Measurements from ENCODE around the gene FGGY.

The FGGY gene

DNA sequence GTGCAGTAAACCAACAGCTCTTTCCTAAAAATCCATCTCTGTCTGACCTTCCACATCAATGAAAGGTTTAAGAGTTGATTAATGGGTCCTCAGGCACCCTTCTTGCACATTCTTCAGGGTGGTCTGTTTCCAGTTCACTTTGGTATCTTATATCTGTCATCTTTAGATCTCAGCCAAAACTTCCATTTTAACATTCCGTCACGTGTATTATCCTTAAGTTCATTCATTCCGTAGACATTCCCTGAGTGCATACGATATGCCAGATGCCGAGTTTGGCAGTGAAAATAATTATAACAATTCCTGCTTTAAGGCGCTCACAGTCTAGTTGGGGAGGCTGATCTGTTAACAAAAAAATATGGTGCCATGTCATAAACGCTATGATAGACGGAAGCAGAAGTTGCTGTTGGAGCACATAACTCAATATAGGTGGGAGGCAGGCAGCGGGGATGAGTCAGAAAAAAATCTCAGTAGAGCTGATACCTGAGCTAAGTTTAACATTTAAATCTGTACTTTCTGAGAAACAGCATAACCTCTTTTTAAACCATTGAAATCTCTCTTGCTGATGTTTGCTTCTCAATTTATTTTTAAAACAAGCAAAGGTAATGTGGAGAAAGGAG, 458.3 kb downstream of the FGGY start:
- DNase-seq: no peak

DNA sequence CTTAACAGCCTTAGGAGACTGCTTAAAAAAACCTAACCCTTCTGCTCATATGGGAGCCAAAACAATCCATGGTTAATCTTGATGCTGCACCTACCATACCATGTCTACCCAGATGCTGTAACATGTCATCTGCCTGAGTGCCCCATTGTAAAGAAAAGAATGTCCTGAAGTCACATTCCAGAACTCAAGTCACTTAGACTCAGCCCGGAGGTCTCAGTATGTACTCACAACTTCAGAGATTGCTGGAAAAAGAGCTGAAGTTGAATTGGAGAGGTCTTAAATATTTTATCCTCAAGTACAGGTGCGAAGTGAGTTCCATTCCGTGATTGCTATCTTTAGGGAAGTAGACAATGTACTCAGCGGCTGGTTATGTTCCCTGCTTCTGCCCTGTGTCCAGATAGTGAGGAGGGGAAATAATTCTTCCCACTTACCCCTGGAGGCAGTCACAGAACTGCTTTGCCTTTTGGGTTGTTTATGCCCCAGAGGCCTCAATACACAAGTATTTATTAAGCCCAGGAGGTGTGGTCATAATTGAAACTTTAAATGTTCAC, 460.4 kb downstream of the FGGY start:
- DNase-seq: no peak

DNA sequence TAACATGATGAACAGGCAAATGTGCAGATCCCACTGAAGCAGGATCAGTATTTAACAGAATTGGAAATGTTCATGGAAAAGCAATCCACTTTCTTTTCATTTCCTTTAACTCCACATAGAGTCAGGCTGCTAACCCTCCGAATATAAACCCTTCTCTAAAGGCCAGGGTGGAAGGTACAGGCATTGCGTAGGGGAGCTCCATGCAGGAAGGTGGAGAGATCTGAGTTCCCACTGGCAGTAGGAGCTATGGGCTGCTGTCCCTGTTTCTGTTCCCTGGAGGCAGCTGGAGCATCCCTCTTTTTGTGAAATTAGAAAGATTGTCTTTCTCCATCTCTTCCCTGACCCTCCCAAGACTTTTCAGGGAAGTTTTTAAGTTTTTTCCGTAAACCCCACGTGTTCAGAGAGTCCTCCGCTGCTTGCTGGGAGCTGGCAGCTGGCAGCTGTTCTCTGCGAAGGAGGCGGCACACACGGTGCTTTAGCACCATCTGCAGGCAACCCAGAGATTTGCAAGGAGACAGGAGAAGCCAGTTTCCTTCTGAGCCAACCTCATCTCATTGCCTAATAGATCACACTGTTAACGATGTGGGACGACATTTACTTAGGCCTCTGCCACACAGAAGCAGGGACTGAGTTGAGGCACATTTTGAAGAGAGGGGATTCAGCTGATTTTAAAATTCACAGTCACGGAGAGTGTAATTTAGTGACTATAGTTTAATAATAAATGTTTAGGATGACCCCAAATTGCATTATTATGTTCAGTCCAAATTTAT, 462.4 kb downstream of the FGGY start:
- peak; percentile 79 for DNase-seq

DNA sequence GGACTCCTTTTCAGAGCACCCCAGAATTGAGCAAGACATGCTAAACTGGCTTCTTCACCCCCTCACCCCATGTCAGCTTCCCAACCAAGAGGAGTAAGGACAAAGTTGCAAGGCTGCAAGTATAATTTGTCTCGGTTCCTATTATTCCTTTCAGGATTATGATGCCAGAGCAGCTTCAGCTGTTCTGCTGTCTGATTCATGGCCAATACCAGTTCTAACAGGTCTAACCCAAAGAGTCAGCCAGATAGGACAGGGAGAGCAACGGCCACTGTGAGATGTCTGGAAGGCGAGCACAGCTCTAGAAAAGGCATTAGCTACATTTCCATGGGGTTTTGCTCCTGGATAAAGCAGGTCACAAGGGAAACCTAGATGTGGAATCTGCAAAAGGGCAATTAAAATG, 464.5 kb downstream of the FGGY start:
- DNase-seq: no peak

DNA sequence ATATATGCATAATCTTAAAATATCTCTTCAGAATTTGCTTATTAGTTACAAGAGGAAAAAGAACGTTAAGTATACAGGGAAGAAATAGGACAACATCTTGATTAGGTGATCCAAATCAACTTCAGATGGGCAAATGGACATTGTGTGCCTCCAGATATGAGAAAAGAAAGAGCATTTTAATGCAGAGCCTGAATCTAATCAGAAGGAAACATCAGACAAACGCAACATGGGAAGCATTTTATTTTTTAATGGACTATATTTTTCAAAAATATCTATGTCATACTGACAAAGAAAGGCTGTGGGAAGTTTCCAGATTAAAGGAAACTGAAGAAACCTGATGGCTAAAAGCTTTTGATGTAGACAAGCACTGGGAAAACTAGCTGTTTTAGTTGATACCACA, 466.5 kb downstream of the FGGY start:
- no peak for DNase-seq

DNA sequence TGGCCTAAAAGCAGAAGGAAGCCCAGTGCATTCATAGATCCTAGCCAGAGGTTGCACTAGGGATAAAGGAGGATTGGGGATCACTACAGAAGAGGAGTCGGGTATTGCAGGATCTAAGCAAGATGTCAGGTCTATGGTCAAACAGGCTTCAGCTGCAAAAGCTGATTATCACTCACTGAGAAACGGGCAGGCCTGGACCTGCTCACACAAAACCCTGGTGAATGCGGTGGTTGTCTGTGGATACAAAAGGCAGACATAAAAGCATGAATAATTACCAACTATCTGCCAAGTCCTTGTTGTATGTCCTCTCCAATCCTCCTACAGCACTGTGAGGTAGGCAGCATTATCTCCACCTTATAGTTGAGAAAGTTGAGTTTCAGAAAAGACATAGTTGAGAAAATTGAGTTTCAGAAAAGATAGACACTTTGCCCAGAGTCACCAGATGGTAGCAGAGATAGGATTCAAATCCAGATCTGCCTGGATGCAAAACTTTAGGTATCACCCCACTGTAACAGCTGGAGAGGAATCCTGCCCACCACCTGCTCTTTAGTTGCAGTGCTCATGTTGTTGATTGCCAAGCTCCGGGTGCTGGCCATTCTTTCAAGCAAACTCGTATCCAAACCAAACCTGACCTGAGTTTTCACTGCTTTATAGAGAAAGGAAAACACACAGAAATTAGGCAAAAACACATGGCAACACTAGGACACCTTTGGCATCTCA, 468.3 kb downstream of the FGGY start:
- no peak for DNase-seq

DNA sequence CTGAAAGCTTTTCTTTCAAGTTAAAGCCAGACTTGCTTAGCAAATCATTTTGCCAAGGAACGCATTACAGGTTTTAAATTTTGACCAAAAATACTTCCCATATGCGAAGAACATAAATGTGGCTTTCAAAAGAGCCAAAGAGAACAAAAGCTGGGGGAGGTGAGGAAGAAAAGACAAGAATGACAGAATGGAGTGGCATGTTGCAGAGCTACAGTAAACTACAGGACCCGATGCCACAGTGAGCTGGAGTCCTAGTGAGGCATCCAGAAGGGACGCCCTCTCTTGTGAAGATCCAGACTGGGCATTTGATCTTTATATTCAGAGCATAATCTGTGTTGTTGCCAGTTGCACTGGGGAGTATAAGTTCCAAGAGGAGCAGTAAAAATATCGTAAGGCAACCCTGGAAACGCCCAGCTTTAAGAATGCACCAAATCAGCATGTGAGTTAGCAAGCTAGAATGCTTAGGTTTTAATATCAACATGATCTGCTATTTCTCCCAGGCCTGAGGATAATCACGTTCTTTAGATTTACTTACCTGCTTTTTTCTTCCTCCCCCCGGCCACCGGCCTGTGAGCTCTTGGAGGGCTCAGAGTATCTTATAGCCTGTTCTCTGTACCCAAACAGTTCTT, 469.4 kb downstream of the FGGY start:
- DNase-seq: no peak

DNA sequence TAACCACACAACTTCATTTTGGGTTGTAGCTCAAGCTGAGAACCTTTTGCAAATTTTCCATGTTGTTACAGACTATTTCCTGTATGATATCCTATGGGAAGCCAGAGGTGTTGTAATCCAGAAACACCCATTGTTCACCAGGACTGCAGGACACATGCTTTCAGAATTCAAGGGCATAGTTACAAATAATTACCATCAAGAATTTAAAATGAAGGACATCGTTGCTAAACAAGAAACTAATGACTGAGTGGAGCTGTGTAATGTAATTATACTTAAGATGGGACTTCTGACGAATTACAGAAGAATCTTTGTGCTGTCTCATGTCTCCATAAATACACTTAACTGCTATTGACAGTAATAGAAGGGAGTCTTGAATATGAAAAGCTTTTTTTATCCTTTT, 470.2 kb downstream of the FGGY start:
- no peak for DNase-seq

DNA sequence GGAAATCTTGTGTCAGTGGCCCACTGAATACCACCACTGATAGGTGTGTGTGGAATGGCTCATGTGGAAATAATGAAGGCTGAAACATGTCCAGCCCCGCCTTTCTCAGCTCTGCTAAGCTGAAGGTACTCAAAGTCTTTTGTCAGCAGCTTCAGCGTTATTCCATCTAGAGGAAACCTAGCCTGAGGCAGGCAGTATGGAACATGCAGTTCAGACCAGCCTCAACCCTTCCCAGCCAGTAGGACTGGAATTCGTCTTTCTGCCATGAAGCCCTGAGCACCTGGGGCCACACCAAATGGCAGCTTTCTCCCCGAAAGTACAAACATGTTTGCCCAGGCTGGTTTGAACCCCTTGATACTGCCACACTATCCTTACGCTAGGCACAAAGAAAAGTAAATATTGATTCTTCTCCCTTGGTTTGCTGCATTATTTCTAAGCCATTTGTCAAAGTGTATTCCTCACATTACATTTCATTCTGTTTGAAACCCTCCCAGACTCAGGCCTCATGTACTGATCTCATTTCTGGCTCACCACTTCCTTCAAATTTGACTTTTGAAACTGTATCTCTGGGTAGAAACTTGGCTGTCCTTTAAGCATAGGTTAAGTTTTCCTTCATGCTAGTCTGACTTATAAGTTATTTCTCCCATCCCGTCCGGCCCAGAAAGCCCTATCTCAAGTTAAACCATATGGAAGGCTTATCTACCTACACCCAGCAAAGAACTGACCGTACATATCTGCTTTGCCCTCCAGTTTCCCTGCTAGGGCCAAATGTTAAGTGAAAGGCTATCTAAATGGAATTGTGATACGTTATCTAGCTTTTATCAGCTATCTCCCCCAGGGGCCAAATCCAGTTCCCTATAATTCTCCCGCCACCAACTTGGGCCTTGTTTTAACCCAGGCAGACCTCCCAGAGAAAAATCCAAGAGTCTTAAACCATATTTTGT, 472.2 kb downstream of the FGGY start:
- DNase-seq: no peak

DNA sequence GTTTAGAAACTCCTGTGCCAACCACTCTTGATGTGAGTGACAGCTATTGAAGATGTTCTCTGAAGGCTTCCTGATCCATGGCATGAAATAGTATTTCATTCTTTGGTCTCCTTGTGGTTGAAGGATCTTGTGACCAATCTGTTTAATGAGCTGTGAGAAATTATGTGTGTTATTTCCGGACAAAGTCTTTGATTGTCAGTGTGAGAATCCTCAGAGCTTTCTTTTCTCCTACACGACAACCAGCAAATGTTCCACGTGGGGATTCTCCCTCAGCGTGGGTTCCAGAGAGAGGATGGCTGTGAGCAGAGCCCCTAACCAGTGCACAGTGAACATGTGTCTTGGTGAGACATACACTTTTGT, 472.8 kb downstream of the FGGY start:
- DNase-seq: no peak

DNA sequence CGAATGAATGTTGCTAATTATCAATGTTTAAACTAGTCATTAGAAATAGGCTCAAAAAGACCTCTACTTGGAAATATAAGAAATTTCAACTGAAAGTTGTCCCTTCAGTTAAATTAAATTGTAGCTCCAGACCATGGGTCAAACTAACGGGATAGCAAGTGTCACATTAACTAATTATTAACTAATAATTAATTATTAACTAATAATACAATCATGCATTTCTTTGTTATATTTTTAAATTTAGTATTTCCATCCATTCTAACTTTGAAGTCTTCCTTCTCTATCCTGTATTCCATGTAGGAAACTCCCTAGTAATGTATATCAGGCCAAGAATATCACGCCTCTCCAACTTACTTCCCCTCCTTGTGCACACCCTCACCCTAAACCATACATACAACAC, 474.5 kb downstream of the FGGY start:
- no peak for DNase-seq

DNA sequence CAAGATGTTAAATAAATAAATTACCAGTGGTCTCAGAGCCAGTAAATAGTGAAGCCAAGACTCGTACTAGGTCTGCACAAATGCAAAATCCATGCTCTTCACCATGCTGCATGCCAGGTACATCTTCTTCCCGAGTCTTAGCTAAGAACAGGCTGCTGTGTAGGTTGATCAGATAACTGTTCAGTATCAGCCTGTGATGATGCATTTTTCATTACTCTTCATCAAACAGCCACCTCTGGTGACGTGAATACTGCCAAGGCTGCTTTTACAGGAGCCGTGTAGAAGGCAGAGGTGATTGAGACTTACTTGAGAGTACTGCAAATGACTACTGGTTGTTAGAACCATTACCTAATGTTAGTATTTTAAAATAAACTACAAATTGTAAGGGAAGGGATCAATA, 478.6 kb downstream of the FGGY start:
- no peak for DNase-seq

DNA sequence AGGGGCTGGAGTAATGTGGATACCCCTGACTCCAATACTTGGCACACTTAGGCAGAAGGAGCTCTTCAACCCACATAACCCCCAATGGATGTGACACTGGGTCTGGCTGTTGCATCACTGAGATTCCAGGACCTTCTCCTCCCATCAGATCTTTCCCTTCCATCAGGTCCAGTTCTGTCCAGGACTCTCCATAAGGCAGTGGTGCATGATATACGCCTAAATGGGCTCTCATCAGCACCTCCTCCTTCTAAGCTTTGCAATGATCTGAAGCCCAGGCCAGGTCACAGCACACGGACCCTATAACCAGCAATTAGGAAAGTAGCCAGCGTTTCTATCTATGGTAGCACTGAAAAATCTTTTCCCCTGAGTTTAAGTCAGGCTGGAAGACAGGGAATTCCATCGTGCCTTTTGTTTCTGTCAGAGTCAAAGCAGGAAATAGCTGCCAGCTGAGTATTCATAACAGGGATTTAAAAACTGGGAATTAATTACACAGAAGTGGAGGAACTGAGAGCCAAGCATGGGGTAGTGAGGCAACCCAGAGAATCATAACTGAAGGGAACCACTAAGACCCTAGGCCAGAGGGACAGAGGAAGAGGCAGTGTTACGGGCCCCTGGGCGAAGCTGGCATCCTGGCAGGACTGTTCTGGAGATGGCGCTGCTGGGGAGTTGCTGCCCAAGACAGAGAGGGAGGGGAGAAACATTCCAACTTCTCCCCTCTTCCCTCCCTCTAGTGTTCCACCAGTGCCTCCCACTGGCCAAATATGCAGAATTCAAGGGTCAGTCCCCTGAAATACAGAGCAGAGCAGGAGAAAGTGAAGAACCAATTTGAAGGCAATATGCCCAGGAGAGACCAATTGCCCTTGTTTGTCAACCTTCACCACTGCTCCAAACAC, 480.3 kb downstream of the FGGY start:
- DNase-seq: no peak

DNA sequence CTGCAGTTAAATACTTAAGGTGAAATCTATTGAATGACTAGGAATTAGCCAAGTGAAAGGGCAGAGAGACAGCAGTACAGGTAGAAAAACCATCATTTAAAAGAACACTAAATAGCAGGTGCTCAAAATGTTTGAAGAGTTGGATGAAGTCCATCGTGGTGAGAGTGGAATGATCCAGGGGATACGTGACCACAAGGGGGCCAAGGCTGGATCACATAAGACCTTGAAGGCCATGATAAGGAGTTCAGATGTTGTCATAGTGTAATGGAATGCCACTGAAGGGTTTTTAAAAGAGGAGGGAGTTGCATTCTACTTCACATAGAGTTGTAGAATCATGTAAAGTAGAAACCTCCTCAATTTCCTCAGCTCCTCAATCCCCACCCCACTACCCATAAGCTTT, 483.1 kb downstream of the FGGY start:
- DNase-seq: no peak

DNA sequence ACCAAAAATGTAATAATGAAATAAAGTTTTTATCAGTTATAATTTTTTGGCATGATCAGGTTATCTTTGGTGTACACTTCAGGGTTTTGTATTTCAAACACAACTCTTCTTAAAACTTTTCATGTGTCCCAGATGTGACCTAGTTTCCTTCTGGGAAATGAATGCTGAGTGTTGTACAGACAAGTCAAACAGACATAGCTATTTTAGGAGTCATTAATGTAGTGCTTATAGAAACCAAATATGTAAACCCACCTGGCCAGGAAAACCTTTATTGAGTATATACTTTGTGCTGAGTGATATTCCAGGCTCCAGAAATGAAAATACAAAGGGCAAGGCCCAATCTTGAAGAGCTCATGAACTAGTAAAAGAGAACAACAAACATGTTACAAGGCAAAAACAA, 491.9 kb downstream of the FGGY start:
- no peak for DNase-seq

DNA sequence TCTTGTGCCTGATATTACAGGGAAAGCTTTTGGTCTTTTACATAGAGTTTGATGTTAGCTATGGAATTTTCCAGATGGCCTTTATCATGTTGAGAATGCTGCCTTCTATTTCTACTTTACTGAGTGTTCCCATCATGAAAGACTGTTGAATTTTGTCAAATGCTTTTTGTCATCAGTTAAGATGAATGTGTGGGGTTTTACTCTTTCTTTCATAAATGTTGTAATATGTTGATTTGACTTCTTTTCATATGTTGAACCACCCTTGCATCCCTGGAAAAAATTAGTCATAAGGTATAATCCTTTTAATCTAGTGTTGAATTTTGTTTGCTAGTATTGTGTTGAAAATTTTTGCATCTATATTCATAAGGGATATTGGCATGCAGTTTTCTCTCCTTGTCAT, 501.7 kb downstream of the FGGY start:
- no peak for DNase-seq

DNA sequence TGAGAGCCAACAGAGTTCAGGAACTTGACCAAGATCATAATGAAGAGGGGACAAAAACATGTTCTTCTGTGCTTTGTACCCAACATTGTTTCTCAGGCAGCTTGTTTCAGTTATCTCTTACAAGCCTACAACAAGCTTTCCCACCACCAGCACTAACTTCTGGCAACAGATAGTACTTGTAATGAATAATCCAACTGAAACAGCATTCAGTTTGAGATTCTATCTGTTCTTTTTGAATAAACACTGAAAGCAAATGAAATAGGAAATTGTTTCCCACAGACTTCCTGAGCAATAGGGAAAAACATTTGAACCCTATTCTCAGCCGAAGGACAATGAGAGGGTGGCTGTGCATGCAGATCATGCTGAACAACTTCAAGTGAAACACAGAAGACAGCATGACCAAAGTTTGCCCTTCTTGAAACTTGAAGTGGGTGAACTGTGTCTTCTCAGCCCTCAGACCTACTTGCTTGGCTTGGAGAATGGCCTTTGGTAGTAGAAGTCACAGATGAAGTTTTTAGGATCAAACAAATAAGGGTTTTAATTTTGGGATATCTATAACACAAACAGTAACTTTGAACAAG, 506.7 kb downstream of the FGGY start:
- DNase-seq: no peak

DNA sequence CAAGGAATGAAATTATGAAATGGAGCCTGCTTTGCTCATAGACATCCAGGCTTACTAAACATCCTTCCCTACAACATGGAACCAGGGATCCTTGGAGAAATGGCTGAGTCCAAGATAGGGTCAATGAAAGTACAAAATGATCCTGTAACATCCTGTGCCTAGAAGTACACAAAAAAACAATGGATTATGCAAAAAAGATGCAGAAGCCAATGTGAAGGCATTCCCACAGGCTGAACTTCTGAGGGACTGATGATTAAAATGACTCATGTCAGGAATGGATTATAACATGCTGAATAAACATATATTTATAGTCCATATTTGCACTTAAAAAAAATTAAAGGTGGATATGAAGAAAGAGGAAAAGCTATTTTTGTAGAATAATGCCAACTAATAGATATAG, 507.4 kb downstream of the FGGY start:
- DNase-seq: no peak

DNA sequence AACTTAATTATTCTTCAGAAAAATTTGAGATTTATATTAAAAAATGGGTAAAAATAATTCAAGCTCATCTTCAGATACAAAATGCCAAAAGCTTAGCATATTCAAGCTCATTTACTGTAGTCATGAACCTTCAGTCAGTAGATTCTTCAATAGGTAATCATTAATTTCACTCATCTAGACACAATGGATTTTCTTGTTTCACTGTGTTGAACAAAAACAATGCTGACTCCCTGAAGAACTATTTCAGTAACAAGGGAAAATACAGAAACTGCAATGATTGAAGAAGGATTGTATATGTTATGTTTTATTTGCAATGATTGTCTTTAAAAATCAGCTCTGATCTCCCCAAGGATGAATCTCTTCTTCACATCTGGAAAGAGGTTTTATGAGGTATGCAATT, 508.7 kb downstream of the FGGY start:
- DNase-seq: no peak

All from activated CD4-positive, alpha-beta T cell treated with anti-CD3 and anti-CD28 coated beads for 48 hours (primary cell).